Measurements from ENCODE around the gene LAMC3.

DNA sequence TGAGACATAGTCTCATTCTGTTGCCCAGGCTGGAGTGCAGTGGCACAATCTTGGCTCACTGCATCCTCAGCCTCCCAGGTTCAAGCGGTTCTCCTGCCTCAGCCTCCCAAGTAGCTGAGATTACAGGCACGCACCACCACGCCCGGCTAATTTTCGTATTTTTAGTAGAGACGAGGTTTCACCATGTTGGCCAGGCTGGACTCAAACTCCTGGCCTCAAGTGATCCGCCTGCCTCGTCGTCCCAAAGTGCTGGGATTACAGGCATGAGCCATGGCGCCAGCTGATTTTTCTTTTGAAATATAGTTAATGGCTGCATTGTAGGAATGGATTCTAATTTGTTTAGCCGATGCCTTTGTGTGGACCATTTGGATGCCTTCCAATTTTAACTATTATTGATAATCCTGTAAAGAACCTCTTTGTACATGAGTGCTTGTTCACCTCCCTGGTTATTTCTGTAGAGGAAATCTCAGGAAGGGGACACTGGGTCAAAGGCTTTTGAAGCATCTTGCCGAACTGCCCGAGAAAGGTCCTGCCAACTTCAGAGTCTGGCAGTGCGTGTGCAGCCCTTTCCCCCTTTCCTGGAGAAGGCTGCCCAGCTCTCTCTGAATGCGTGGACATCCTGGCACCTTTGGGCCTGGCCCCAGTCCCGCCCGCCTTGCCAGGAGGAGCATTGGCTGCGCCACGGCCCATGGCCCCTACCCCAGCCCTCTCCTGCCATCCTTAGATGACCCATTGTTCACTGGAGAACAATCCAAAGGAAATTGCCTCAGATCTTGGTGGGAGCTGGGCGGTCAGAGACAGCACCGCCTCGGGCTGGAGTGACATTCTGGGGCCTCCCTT is 107.5 kb downstream of the LAMC3 start:
- TF ChIP-seq, protein P1, sequence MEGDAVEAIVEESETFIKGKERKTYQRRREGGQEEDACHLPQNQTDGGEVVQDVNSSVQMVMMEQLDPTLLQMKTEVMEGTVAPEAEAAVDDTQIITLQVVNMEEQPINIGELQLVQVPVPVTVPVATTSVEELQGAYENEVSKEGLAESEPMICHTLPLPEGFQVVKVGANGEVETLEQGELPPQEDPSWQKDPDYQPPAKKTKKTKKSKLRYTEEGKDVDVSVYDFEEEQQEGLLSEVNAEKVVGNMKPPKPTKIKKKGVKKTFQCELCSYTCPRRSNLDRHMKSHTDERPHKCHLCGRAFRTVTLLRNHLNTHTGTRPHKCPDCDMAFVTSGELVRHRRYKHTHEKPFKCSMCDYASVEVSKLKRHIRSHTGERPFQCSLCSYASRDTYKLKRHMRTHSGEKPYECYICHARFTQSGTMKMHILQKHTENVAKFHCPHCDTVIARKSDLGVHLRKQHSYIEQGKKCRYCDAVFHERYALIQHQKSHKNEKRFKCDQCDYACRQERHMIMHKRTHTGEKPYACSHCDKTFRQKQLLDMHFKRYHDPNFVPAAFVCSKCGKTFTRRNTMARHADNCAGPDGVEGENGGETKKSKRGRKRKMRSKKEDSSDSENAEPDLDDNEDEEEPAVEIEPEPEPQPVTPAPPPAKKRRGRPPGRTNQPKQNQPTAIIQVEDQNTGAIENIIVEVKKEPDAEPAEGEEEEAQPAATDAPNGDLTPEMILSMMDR (conservative IDR thresholded peaks at IDR 0.05; ENCODE audit: low read depth, low read length): no peak
- TF ChIP-seq EZH2 (IDR thresholded peaks at IDR 0.05; ENCODE audit: borderline replicate concordance, low read depth, low read length, poor library complexity, severe bottlenecking): no peak

All from A673 (cell line).